Spleen (tissue), 11 donors: ENCODE results near the gene NAT8. TPM values are rescaled to one million over a fixed set of nuclear protein-coding genes. Genes with fewer than 3 reads are reported as not detected.
"Not testable (repeated sequence)": the region's sequence is repeated elsewhere in the genome, so short reads cannot be mapped to it uniquely, and the experiment has no call there.

Experiments
- DNase-seq: peaks from one replicate; pipeline ENCODE4 v3.0.0-alpha.2; 2020
- H3K27ac ChIP-seq, 8 donors: fragments of 200-600 bp; sonication (generic) in 7 of 8; 1 replicate in 4 of 8; 2 replicates in 4 of 8; pipeline versions ENCODE4 v1.5.0 to v1.8.0; 2016 to 2021; ENCODE audit warnings: inconsistent platforms in 4 of 8, mild to moderate bottlenecking in 4 of 8, moderate library complexity in 1 of 8
- H3K27me3 ChIP-seq, 7 donors: fragments of 200-600 bp; sonication (generic) in 6 of 7; replicated peaks in 1 of 7; 1 replicate in 4 of 7; 2 replicates in 3 of 7; pipeline versions ENCODE4 v1.5.0 to v1.8.0; 2016 to 2021; ENCODE audit warnings: inconsistent platforms in 3 of 7, mild to moderate bottlenecking in 1 of 7
- H3K36me3 ChIP-seq, 6 donors: fragments of 200-600 bp; sonication (generic) in 5 of 6; 1 replicate in 4 of 6; 2 replicates in 2 of 6; pipeline versions ENCODE4 v1.5.0 to v1.8.0; 2016 to 2021; ENCODE audit warnings: inconsistent platforms in 2 of 6
- H3K4me1 ChIP-seq, 6 donors: fragments of 200-600 bp; sonication (generic) in 5 of 6; 1 replicate in 3 of 6; 2 replicates in 3 of 6; pipeline versions ENCODE4 v1.5.0 to v1.8.0; 2016 to 2021; ENCODE audit warnings: inconsistent platforms in 3 of 6
- H3K4me3 ChIP-seq, 8 donors: fragments of 200-600 bp; sonication (generic) in 7 of 8; 1 replicate in 4 of 8; 2 replicates in 4 of 8; pipeline versions ENCODE4 v1.5.0 to v1.8.0; 2016 to 2021; ENCODE audit warnings: inconsistent platforms in 4 of 8, mild to moderate bottlenecking in 4 of 8, moderate library complexity in 2 of 8
- H3K9me3 ChIP-seq, 8 donors: fragments of 200-600 bp; sonication (generic) in 7 of 8; 1 replicate in 4 of 8; 2 replicates in 4 of 8; pipeline versions ENCODE4 v1.5.0 to v1.8.0; 2016 to 2021; ENCODE audit warnings: inconsistent platforms in 4 of 8
- POLR2A ChIP-seq, 3 donors: fragments of 450-650 bp; IDR thresholded peaks; one replicate each; pipeline ENCODE4 v1.5.1; 2017; ENCODE audit warnings: antibody characterized with exemption in 3 of 3, mild to moderate bottlenecking in 1 of 3
- POLR2AphosphoS5 ChIP-seq, 3 donors: sonication (generic); formaldehyde crosslinking; IDR thresholded peaks; one replicate each; pipeline ENCODE4 v1.5.1; 2017; ENCODE audit warnings: antibody characterized with exemption in 3 of 3
- WGBS, 5 donors: extraction: QIAGEN DNeasy Blood & Tissue Kit in 3 of 5; methylation state at CpG; one replicate each; pipeline versions ENCODE4 v1.1.5 to v1.1.7; 2013 to 2018; 5-methylcytosine and 5-hydroxymethylcytosine counted together
- intact Hi-C: fragments of 100-400 bp; cut with DNase I; formaldehyde crosslinking; loops from one replicate; pipeline ENCODE4 v1.15.0; 2023; ENCODE audit warnings: low total_unique reads
- polyA plus RNA-seq, 3 donors: library from polyadenylated mRNA; stranded (reverse); fragments of 200-250 nt; gene quantifications; one replicate each; pipeline ENCODE4 v1.2.1, GENCODE V29; 2013
- total RNA-seq, 7 donors: library from RNA; depleted of rRNA in 3 of 7; stranded (reverse); fragments of >200 nt in 3 of 7; fragmentation: NEBNext Ultra II Directional in 4 of 7; extraction: Animal tissue kit (Norgen Biotek cat#: 25700) in 4 of 7; gene quantifications; one replicate each; pipeline versions ENCODE4 v1.1.0 to v1.2.1, GENCODE V29; 2016 to 2021
- TF ChIP-seq, protein P1 (sequence below), 11 experiments: fragments of 200-600 bp in 7 of 11; fragments of 450-650 bp in 4 of 11; sonication (generic) in 4 of 11; IDR thresholded peaks in 8 of 11; conservative IDR thresholded peaks in 3 of 11; 1 replicate in 7 of 11; 2 replicates in 4 of 11; pipeline versions ENCODE4 v1.4.0 to v1.8.0; 2016 to 2021; ENCODE audit warnings: antibody characterized with exemption in 11 of 11, inconsistent platforms in 4 of 11, mild to moderate bottlenecking in 1 of 11
- donor health status: healthy with polysubstance abuse.
- donor health status: DM: no; HTN: no; CAD: no; lungs with moderate emphysema.
- donor health status: DM: no; HTN: no; CAD: no.
- donor health status: Bipolar disorder and iron deficiency.
- donor health status: healthy.
- donor health status: DM: no; HTN: no; CAD: no.
- donor health status: DM: yes; HTN: yes; CAD: no.

The NAT8 gene
- total and polyA plus RNA-seq, 10 donors: 0.14 to 0.88 (median 0.66) TPM; not detected in 5

DNA sequence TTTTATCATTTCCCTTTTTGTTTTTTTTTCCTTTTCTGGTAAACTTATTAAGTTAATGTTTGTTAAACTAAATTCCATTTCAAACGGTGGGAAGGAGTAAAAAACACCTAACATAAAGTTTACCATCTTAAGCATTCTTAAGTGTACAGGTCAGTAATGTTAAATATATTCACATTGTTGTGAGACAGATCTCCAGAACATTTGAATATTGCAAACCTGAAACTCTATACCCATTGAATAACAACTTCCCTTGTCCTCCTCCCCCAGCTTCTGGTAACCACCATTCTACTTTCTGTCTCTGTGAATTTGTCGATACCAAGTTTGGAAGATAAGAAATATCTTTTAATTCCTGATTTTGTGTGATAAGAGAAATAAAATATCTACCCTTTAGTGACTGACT lies 12.0 kb upstream of the NAT8 start:
- 67 to 91% (median 80%) methylated on average over 2 of the region's 2 CpGs for WGBS, 5 donors
- H3K27ac ChIP-seq: no peak overlapping the region
- H3K9me3 ChIP-seq: peaks cover 0 to 2% (median under 1%) of the 10 kb centered on the region in 8 donors

DNA sequence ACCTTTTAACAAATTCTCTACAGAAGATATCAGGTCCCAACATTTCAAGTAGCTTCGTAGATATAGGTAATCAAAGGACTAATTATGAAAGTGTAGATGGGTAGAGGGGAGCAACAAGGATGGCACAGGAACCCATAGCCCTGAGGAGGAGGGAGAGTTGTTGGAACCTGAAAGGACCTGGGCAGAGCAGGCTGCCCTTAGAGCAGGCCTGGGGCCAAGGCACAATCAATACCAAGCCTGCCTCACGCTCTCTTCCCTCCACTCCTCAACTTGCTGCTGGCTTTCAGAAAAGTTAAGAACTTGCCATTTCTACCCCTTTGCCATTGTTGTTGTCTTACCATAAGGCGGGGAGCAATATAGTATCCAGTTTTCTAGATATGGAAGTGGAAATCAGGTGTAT lies 10.1 kb upstream of the NAT8 start:
- intact Hi-C loops: no loop called here
- WGBS, 5 donors: 76 to 92% (median 89%) methylated on average over 3 of the region's 3 CpGs

More for the DNA sequence above, 12.0 kb upstream of the NAT8 start:
- Histone ChIP-seq H3K4me1 (no peaks in the 10 kb centered on the region), H3K36me3 (no peaks in the 10 kb centered on the region), H3K4me3 (no peak overlapping the region), H3K27me3 (no peaks in the 10 kb centered on the region)
- TF ChIP-seq POLR2A (IDR thresholded peaks at IDR 0.05): no peak
- TF ChIP-seq, protein P1, sequence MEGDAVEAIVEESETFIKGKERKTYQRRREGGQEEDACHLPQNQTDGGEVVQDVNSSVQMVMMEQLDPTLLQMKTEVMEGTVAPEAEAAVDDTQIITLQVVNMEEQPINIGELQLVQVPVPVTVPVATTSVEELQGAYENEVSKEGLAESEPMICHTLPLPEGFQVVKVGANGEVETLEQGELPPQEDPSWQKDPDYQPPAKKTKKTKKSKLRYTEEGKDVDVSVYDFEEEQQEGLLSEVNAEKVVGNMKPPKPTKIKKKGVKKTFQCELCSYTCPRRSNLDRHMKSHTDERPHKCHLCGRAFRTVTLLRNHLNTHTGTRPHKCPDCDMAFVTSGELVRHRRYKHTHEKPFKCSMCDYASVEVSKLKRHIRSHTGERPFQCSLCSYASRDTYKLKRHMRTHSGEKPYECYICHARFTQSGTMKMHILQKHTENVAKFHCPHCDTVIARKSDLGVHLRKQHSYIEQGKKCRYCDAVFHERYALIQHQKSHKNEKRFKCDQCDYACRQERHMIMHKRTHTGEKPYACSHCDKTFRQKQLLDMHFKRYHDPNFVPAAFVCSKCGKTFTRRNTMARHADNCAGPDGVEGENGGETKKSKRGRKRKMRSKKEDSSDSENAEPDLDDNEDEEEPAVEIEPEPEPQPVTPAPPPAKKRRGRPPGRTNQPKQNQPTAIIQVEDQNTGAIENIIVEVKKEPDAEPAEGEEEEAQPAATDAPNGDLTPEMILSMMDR (IDR thresholded peaks at IDR 0.05 in 8 of 11, conservative IDR thresholded peaks at IDR 0.05 in 3 of 11): no peak
- no peak for TF ChIP-seq POLR2AphosphoS5 (IDR thresholded peaks at IDR 0.05)
- no peak for DNase-seq
- intact Hi-C loops: no loop called here

DNA sequence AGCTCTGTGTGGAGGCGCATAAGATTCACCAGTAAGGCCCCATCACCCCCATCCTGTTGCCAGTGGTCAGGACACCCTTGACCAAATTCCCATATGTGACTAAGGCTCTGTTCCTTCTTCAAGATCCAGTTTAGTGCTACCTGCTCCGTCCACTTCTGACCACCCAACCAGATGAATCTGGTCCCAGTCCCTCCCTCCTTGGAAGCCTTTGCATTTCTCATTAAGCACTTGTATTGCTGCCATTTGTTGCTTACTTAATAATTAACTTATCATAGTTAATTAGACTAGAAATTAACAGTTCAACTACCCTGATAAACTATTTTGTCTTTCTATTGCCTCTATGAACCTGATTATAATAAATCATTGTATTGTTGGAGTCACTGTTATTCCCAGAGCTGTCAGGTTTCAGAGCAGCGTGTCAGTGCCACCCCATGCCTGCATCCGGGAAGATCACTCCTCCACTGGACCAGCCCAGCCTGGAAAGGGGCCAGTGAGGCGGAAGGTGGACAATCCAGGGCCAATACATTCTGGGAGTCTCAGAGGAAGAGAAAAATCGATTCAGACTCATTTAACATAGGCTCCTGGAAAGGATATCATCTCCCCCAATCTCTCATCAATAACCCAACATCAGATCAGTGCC lies 9.5 kb upstream of the NAT8 start:
- intact Hi-C loops: no loop called here
- no peaks in the 10 kb centered on the region for H3K4me1 ChIP-seq
- no peak for DNase-seq

More for the DNA sequence above, 10.1 kb upstream of the NAT8 start:
- peaks cover 0 to 5% (median 0%) of the 10 kb centered on the region in 7 donors for H3K27me3 ChIP-seq
- peaks cover 0 to 8% (median 0%) of the 10 kb centered on the region in 8 donors for H3K9me3 ChIP-seq
- H3K36me3 ChIP-seq: no peaks in the 10 kb centered on the region
- H3K4me1 ChIP-seq: no peaks in the 10 kb centered on the region
- no peak for DNase-seq
- no peak overlapping the region for H3K4me3 ChIP-seq
- TF ChIP-seq POLR2AphosphoS5 (IDR thresholded peaks at IDR 0.05): no peak
- TF ChIP-seq POLR2A (IDR thresholded peaks at IDR 0.05): no peak
- TF ChIP-seq, protein P1 (IDR thresholded peaks at IDR 0.05 in 8 of 11, conservative IDR thresholded peaks at IDR 0.05 in 3 of 11): no peak
- no peak overlapping the region for H3K27ac ChIP-seq

DNA sequence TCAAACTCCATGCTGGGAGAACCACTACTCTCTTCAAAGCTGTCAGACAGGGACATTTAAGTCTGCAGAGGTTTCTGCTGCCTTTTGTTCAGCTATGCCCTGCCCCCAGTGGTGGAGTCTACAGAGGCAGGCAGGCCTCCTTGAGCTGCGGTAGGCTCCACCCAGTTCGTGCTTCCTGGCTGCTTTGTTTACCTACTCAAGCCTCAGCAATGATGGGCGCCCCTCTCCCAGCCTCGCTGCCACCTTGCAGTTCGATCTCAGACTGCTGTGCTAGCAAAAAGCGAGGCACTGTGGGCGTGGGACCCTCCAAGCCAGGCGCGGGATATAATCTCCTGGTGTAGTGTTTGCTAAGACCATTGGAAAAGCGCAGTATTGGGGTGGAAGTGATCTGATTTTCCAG lies 5.5 kb upstream of the NAT8 start:
- H3K4me1 ChIP-seq, H3K27ac ChIP-seq, H3K9me3 ChIP-seq, H3K4me3 ChIP-seq, H3K27me3 ChIP-seq, intact Hi-C loops, DNase-seq, H3K36me3 ChIP-seq: not testable (repeated sequence)
- WGBS, 5 donors: 84 to 97% (median 91%) methylated on average over 8 to 10 of the region's 10 CpGs

More for the DNA sequence above, 9.5 kb upstream of the NAT8 start:
- H3K4me3 ChIP-seq: no peak overlapping the region
- no peak overlapping the region for H3K27ac ChIP-seq
- no peaks in the 10 kb centered on the region for H3K36me3 ChIP-seq
- peaks cover 0 to 5% (median 0%) of the 10 kb centered on the region in 7 donors for H3K27me3 ChIP-seq
- TF ChIP-seq, protein P1 (IDR thresholded peaks at IDR 0.05 in 8 of 11, conservative IDR thresholded peaks at IDR 0.05 in 3 of 11): no peak
- TF ChIP-seq POLR2A (IDR thresholded peaks at IDR 0.05): no peak
- no peak for TF ChIP-seq POLR2AphosphoS5 (IDR thresholded peaks at IDR 0.05)
- peaks cover 0 to 8% (median 0%) of the 10 kb centered on the region in 8 donors for H3K9me3 ChIP-seq
- WGBS, 5 donors: 72 to 83% (median 80%) methylated on average over 6 of the region's 6 CpGs
